Glutamatergic neuron (in vitro differentiated cells): Measurements from ENCODE around the gene SMIM10L1. TPM values are rescaled to one million over a fixed set of nuclear protein-coding genes. Genes with fewer than 3 reads are reported as not detected.

Experiments used
- DNase-seq: peaks from one replicate; pipeline ENCODE4 v3.0.0; 2022
- H3K27ac Mint-ChIP-seq: one replicate; pipeline ENCODE4 v1.8.0; 2020; ENCODE audit warnings: mild to moderate bottlenecking, mixed read lengths, inconsistent platforms; ENCODE audit not compliant: unreplicated experiment
- H3K27me3 Mint-ChIP-seq: one replicate; pipeline ENCODE4 v1.8.0; 2020; ENCODE audit warnings: mild to moderate bottlenecking, moderate library complexity, mixed read lengths, inconsistent platforms; ENCODE audit not compliant: unreplicated experiment
- H3K36me3 Mint-ChIP-seq: one replicate; pipeline ENCODE4 v1.8.0; 2020; ENCODE audit warnings: mild to moderate bottlenecking, mixed read lengths, inconsistent platforms; ENCODE audit not compliant: unreplicated experiment
- H3K4me1 Mint-ChIP-seq: one replicate; pipeline ENCODE4 v1.8.0; 2020; ENCODE audit warnings: mild to moderate bottlenecking, low read depth, mixed read lengths, inconsistent platforms; ENCODE audit not compliant: unreplicated experiment
- H3K4me3 Mint-ChIP-seq: one replicate; pipeline ENCODE4 v1.8.0; 2020; ENCODE audit warnings: mild to moderate bottlenecking, mixed read lengths, inconsistent platforms; ENCODE audit not compliant: unreplicated experiment
- H3K9me3 Mint-ChIP-seq: one replicate; pipeline ENCODE4 v1.8.0; 2020; ENCODE audit warnings: mild to moderate bottlenecking, moderate library complexity, mixed read lengths, inconsistent platforms; ENCODE audit not compliant: unreplicated experiment
- CTCF ChIP-seq: fragments of 200-600 bp; sonication (generic); IDR thresholded peaks from one replicate; pipeline ENCODE4 v1.5.0; 2021; ENCODE audit not compliant: partially characterized antibody, unreplicated experiment
- total RNA-seq: library from RNA; stranded (reverse); fragmentation: NEBNext Ultra II Directional; extraction: Animal tissue kit (Norgen Biotek cat#: 25700); gene quantifications from one replicate; pipeline ENCODE4 v1.2.1, GENCODE V29; 2021; ENCODE audit not compliant: unreplicated experiment

The SMIM10L1 gene
- total RNA-seq, 1 donor from 2014 or later, result 12.0 TPM

- Mint-ChIP-seq H3K27me3 (peaks cover 2% of the 10 kb centered on the region), H3K4me3 (no peak overlapping the region), H3K9me3 (peaks cover 2% of the 10 kb centered on the region), H3K27ac (no peak overlapping the region), H3K4me1 (peaks cover 14% of the 10 kb centered on the region), H3K36me3 (no peaks in the 10 kb centered on the region)
- DNase-seq, result no peak
- TF ChIP-seq CTCF, result no peak
These were observed 6.6 kb upstream of the SMIM10L1 start for GRCh38 chr12:11164384-11164783.

DNA sequence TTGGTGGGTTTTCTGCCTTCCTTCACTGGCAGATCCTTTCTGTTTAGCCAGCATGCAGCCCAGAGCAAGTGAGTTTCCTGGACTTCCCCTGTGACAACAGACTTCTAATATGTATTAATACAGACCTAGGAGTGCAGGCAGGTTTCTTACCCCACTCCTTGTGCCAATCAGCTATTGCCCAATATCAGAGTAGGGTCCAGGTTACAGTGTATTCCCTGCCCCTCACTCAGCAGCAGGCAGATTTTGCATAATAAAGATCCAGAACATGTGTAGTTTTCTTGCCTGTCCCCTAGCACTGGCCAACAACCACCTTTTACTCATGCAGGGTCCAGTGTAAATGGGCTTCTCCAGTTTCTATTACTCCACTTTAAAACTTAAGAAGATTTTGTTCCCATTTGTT, 4.7 kb upstream of the SMIM10L1 start:
- H3K27me3 Mint-ChIP-seq, result peaks cover 2% of the 10 kb centered on the region
- no peak for DNase-seq
- H3K27ac Mint-ChIP-seq, result no peak overlapping the region
- peaks cover 20% of the 10 kb centered on the region for H3K4me1 Mint-ChIP-seq
- H3K4me3 Mint-ChIP-seq, result no peak overlapping the region
- peaks cover 4% of the 10 kb centered on the region for H3K9me3 Mint-ChIP-seq
- no peaks in the 10 kb centered on the region for H3K36me3 Mint-ChIP-seq
- no peak for TF ChIP-seq CTCF

- peaks cover 26% of the 10 kb centered on the region for H3K4me1 Mint-ChIP-seq
- H3K27me3 Mint-ChIP-seq, result peaks cover 4% of the 10 kb centered on the region
- TF ChIP-seq CTCF, result no peak
- DNase-seq, result no peak
- peaks cover 8% of the 10 kb centered on the region for H3K9me3 Mint-ChIP-seq
- peak overlapping the region; percentile 95 for H3K4me3 Mint-ChIP-seq
- peak overlapping the region; percentile 82 for H3K27ac Mint-ChIP-seq
- H3K36me3 Mint-ChIP-seq, result no peaks in the 10 kb centered on the region
These were observed 217 bp upstream of the SMIM10L1 start for GRCh38 chr12:11170810-11171144.

DNA sequence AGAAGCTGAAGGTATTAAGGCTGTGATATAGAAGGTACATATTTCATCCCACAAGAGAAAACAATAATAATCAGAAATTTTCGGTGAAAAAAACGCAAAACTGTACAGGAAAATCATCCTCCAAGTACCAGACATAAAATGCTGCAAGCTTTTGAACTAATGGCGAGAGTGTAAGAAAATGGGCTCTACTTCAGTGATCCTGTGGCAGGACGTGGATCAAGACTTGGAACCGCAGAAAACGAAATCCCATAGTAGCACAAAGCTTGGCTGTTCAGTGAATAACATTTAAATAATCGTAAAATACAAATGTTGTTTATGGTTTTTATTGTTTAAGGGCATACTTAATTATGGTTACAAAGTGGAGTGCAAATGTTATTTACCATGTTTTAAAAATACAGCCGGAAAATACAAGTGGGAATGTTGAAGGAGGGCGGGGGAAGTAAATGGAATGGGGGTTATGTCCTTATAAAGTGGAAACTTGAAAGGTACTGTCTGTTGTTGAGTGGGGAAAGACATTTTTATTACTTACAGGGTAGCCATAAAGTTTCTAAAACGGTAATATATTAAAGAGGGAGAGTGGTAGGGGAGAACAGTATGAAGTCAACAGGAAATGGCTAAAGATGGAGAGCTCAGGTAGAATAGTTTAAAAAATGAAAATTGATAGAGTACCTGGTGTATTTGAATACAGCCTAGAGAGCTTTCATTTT, 1.1 kb downstream of the SMIM10L1 start:
- DNase-seq, result no peak
- peaks cover 8% of the 10 kb centered on the region for H3K9me3 Mint-ChIP-seq

More for the DNA sequence above, 1.1 kb downstream of the SMIM10L1 start:
- peaks cover 4% of the 10 kb centered on the region for H3K27me3 Mint-ChIP-seq
- H3K36me3 Mint-ChIP-seq, result no peaks in the 10 kb centered on the region
- H3K4me1 Mint-ChIP-seq, result peaks cover 27% of the 10 kb centered on the region
- H3K27ac Mint-ChIP-seq, result peak overlapping the region; percentile 99
- TF ChIP-seq CTCF, result no peak
- peak overlapping the region; percentile 96 for H3K4me3 Mint-ChIP-seq
